HT1080 (cell line): ENCODE measurements around the gene ANKRD37. TPM values are rescaled to one million over a fixed set of nuclear protein-coding genes. Genes with fewer than 3 reads are reported as not detected.
"Not testable (repeated sequence)": the region's sequence is repeated elsewhere in the genome, so short reads cannot be mapped to it uniquely, and the experiment has no call there.

ENCODE experiments used
- DNase-seq: peaks from one replicate; pipeline ENCODE4 v3.0.0-alpha.2; 2015; ENCODE audit warnings: low read depth
- polyA plus RNA-seq, 2 experiments: library from polyadenylated mRNA; depleted of rRNA; stranded (reverse); fragments of >200 nt; gene quantifications; 2 replicates each; pipeline ENCODE4 v1.2.3, GENCODE V29; 2015
- total RNA-seq: library from RNA; depleted of rRNA; stranded (reverse); fragments of >200 nt; shearing (Covaris generic); gene quantifications from 2 replicates; pipeline ENCODE4 v1.2.3, GENCODE V29; 2014; rRNA removed

The ANKRD37 gene
- 13.4 and 20.6 TPM in 2 replicates for total RNA-seq
- 17.0 and 23.5 TPM in 2 replicates for polyA plus RNA-seq (2015; cell fraction: cytosol; rRNA removed)
- 12.1 and 17.3 TPM in 2 replicates for polyA plus RNA-seq (2015; cell fraction: nucleus; rRNA removed)

- peak; percentile 47 for DNase-seq
These were observed at the start of gene ANKRD37 for GRCh38 chr4:185396724-185397385. TSS of gene ANKRD37 (plus strand) at chr4:185396841. CDS start at chr4:185396924, 83 bp downstream.

- peak; percentile 5 for DNase-seq
These were observed 49.6 kb upstream of the ANKRD37 start for GRCh38 chr4:185346975-185347601.

- DNase-seq, result no peak
These were observed 45.0 kb upstream of the ANKRD37 start for GRCh38 chr4:185351691-185352090.

- no peak for DNase-seq
These were observed 44.4 kb upstream of the ANKRD37 start for GRCh38 chr4:185352202-185352601.

GRCh38 chr4:185352741-185353140 is 43.9 kb upstream of the ANKRD37 start:
- DNase-seq, result no peak

- no peak for DNase-seq
These were observed 39.4 kb upstream of the ANKRD37 start for GRCh38 chr4:185357211-185357610.

- DNase-seq, result no peak
These were observed 38.8 kb upstream of the ANKRD37 start for GRCh38 chr4:185357733-185358440.

- DNase-seq, result peak; percentile 57
These were observed 38.1 kb upstream of the ANKRD37 start for GRCh38 chr4:185358514-185358913.

GRCh38 chr4:185358959-185359358 is 37.7 kb upstream of the ANKRD37 start:
- peak; percentile 17 for DNase-seq

GRCh38 chr4:185359767-185360446 is 36.7 kb upstream of the ANKRD37 start:
- DNase-seq, result peak; percentile 25

GRCh38 chr4:185361872-185362271 is 34.8 kb upstream of the ANKRD37 start:
- no peak for DNase-seq

- DNase-seq, result not testable (repeated sequence)
These were observed 34.1 kb upstream of the ANKRD37 start for GRCh38 chr4:185362570-185362969.

GRCh38 chr4:185363251-185363650 is 33.4 kb upstream of the ANKRD37 start:
- no peak for DNase-seq

GRCh38 chr4:185364886-185365285 is 31.8 kb upstream of the ANKRD37 start:
- no peak for DNase-seq

- no peak for DNase-seq
These were observed 26.9 kb upstream of the ANKRD37 start for GRCh38 chr4:185369731-185370130.

GRCh38 chr4:185370268-185370949 is 26.2 kb upstream of the ANKRD37 start:
- DNase-seq, result no peak

- DNase-seq, result no peak
These were observed 24.9 kb upstream of the ANKRD37 start for GRCh38 chr4:185371702-185372101.

- no peak for DNase-seq
These were observed 22.6 kb upstream of the ANKRD37 start for GRCh38 chr4:185374027-185374426.

- no peak for DNase-seq
These were observed 22.1 kb upstream of the ANKRD37 start for GRCh38 chr4:185374573-185374972.

GRCh38 chr4:185378264-185378663 is 18.4 kb upstream of the ANKRD37 start:
- no peak for DNase-seq
